HepG2 (cell line): ENCODE results near the gene NOC2L. TPM values are rescaled to one million over a fixed set of nuclear protein-coding genes. Genes with fewer than 3 reads are reported as not detected.

Experiments used
- CC2D1A ChIP-seq: sonication (generic); formaldehyde crosslinking; IDR thresholded peaks from 2 replicates; pipeline ENCODE4 v1.8.1; 2023; ENCODE audit warnings: mild to moderate bottlenecking, missing genetic modification reagents
- ETV6 ChIP-seq: sonication (generic); formaldehyde crosslinking; conservative IDR thresholded peaks from 2 replicates; pipeline ENCODE4 v1.4.0; 2020; ENCODE audit warnings: missing genetic modification reagents
- HDAC1 ChIP-seq: sonication (generic); formaldehyde crosslinking; IDR thresholded peaks from 2 replicates; pipeline ENCODE4 v1.5.1; 2020; ENCODE audit warnings: mild to moderate bottlenecking, missing genetic modification reagents
- KDM1A ChIP-seq: IDR thresholded peaks from 2 replicates; pipeline ENCODE4 v1.6.1; 2016; ENCODE audit warnings: missing compliant biosample characterization
- MXD4 ChIP-seq: IDR thresholded peaks from 2 replicates; pipeline ENCODE4 v1.6.1; 2016; ENCODE audit warnings: mild to moderate bottlenecking, missing biosample characterization, missing genetic modification reagents
- ONECUT2 ChIP-seq: sonication (generic); formaldehyde crosslinking; IDR thresholded peaks from 2 replicates; pipeline ENCODE4 v1.4.0; 2020; ENCODE audit warnings: missing genetic modification reagents
- ZNF282 ChIP-seq: fragments of 450-650 bp; IDR thresholded peaks from 2 replicates; pipeline ENCODE4 v1.6.1; 2018; ENCODE audit not compliant: partially characterized antibody
- ZNF451 ChIP-seq: sonication (generic); formaldehyde crosslinking; IDR thresholded peaks from 2 replicates; pipeline ENCODE4 v1.5.0; 2020; ENCODE audit warnings: mild to moderate bottlenecking, missing genetic modification reagents
- ZNF552 ChIP-seq: sonication (generic); formaldehyde crosslinking; IDR thresholded peaks from 2 replicates; pipeline ENCODE4 v1.9.0; 2022; ENCODE audit warnings: missing genetic modification reagents, mild to moderate bottlenecking, borderline replicate concordance
- ZNF572 ChIP-seq: sonication (generic); formaldehyde crosslinking; IDR thresholded peaks from 2 replicates; pipeline ENCODE4 v1.5.1; 2020; ENCODE audit warnings: mild to moderate bottlenecking, missing genetic modification reagents
- ZNF777 ChIP-seq: sonication (generic); formaldehyde crosslinking; IDR thresholded peaks from 2 replicates; pipeline ENCODE4 v1.4.0; 2020; ENCODE audit warnings: missing genetic modification reagents
- ZSCAN21 ChIP-seq: sonication (generic); formaldehyde crosslinking; IDR thresholded peaks from 2 replicates; pipeline ENCODE4 v1.8.0; 2022; ENCODE audit warnings: mild to moderate bottlenecking, missing genetic modification reagents, moderate library complexity, borderline replicate concordance
- polyA plus RNA-seq, 8 experiments: library from polyadenylated mRNA; depleted of rRNA in 3 of 8; stranded (reverse) in 7 of 8; unstranded in 1 of 8; fragments of >200 nt; fragmentation: Illumina TruSeq in 4 of 8; extraction: Trizol in 4 of 8; gene quantifications; 2 replicates each; pipeline versions ENCODE4 v1.2.1 to v1.2.3, GENCODE V29; 2011 to 2016; ENCODE audit warnings: low read depth in 4 of 8, missing spikeins in 1 of 8, mixed read lengths in 1 of 8; ENCODE audit not compliant: insufficient read depth in 1 of 8
- total RNA-seq, 5 experiments: library from RNA; depleted of rRNA; stranded (reverse); fragments of >200 nt; fragmentation: Illumina TruSeq; extraction: Trizol; gene quantifications; 2 replicates each; pipeline ENCODE4 v1.2.3, GENCODE V29; 2016; ENCODE audit warnings: low read depth in 1 of 5
- TF ChIP-seq, protein P1 (sequence below): sonication (generic); formaldehyde crosslinking; IDR thresholded peaks from 2 replicates; pipeline ENCODE4 v1.4.0; 2020; ENCODE audit warnings: missing genetic modification reagents
- TF ChIP-seq, protein P2 (sequence below): sonication (generic); formaldehyde crosslinking; IDR thresholded peaks from 2 replicates; pipeline ENCODE4 v1.5.0; 2020; ENCODE audit warnings: mild to moderate bottlenecking, low read depth, missing genetic modification reagents, borderline replicate concordance
- TF ChIP-seq, protein P3 (sequence below): sonication (generic); formaldehyde crosslinking; IDR thresholded peaks from 2 replicates; pipeline ENCODE4 v1.4.0; 2020; ENCODE audit warnings: missing genetic modification reagents
- TF ChIP-seq, protein P4 (sequence below): sonication (generic); formaldehyde crosslinking; IDR thresholded peaks from 2 replicates; pipeline ENCODE4 v1.4.0; 2020; ENCODE audit warnings: missing genetic modification reagents
- TF ChIP-seq, protein P5 (sequence below): sonication (generic); formaldehyde crosslinking; IDR thresholded peaks from 2 replicates; pipeline ENCODE4 v1.5.0; 2020; ENCODE audit warnings: missing genetic modification reagents
- TF ChIP-seq, protein P6 (sequence below): IDR thresholded peaks from 2 replicates; pipeline ENCODE4 v1.6.1; 2018; ENCODE audit warnings: missing genetic modification reagents

Gene NOC2L
- total and polyA plus RNA-seq, 2 of the 13 experiments (the other 11 are each of a cell fraction or from before 2014, with no cell fraction given), result 32.0 to 103 TPM

DNA sequence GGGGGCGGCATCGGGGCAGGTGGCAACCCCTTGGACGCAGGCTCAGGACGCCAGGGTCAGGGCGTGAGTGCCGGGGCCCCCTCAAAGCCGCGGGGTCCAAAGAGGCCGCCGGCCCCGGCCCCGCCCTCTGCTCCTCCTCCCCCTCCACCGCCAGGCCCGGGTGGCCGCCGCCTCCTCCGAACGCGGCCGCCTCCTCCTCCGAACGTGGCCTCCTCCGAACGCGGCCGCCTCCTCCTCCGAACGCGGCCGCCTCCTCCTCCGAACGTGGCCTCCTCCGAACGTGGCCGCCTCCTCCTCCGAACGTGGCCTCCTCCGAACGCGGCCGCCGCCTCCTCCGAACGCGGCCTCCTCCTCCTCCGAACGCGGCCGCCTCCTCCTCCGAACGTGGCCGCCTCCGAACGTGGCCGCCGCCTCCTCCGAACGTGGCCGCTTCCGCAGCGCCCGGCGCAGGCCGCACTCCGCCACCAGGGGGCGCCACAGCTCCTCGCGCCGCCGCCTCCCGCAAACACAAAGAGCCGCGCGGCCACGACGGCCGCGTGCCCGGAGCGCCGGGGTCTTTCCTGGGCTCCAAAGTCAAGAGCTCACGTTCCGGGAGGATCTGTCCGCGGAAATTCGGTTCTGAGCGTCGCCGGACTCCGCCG is 54.6 kb downstream of the NOC2L start (continued):
- TF ChIP-seq, protein P1, sequence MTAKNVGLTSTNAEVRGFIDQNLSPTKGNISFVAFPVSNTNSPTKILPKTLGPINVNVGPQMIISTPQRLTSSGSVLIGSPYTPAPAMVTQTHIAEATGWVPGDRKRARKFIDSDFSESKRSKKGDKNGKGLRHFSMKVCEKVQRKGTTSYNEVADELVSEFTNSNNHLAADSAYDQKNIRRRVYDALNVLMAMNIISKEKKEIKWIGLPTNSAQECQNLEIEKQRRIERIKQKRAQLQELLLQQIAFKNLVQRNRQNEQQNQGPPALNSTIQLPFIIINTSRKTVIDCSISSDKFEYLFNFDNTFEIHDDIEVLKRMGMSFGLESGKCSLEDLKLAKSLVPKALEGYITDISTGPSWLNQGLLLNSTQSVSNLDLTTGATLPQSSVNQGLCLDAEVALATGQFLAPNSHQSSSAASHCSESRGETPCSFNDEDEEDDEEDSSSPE (CRISPR knock-in tag), result peak; percentile 64; the same call in 1 of the 2 replicates
- TF ChIP-seq ONECUT2 (CRISPR knock-in tag) (no peak), CC2D1A (CRISPR knock-in tag) (no peak), ZNF777 (CRISPR knock-in tag) (peak; percentile 84), ZNF552 (CRISPR knock-in tag) (peak; percentile 38; the same call in 1 of the 2 replicates), HDAC1 (CRISPR knock-in tag) (peak; percentile 46; the same call in 1 of the 2 replicates), ZNF572 (CRISPR knock-in tag) (no peak), ZNF451 (CRISPR knock-in tag) (peak; percentile 87; the same call in 1 of the 2 replicates), MXD4 (CRISPR knock-in tag) (peak; percentile 78; the same call in 1 of the 2 replicates), ZSCAN21 (CRISPR knock-in tag) (peak; percentile 61; the same call in 1 of the 2 replicates), KDM1A (CRISPR knock-in tag) (no peak), ETV6 (CRISPR knock-in tag) (no peak), ZNF282 (no peak)
- TF ChIP-seq, protein P2, sequence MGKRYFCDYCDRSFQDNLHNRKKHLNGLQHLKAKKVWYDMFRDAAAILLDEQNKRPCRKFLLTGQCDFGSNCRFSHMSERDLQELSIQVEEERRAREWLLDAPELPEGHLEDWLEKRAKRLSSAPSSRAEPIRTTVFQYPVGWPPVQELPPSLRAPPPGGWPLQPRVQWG (CRISPR knock-in tag), result no peak
- TF ChIP-seq, protein P3, sequence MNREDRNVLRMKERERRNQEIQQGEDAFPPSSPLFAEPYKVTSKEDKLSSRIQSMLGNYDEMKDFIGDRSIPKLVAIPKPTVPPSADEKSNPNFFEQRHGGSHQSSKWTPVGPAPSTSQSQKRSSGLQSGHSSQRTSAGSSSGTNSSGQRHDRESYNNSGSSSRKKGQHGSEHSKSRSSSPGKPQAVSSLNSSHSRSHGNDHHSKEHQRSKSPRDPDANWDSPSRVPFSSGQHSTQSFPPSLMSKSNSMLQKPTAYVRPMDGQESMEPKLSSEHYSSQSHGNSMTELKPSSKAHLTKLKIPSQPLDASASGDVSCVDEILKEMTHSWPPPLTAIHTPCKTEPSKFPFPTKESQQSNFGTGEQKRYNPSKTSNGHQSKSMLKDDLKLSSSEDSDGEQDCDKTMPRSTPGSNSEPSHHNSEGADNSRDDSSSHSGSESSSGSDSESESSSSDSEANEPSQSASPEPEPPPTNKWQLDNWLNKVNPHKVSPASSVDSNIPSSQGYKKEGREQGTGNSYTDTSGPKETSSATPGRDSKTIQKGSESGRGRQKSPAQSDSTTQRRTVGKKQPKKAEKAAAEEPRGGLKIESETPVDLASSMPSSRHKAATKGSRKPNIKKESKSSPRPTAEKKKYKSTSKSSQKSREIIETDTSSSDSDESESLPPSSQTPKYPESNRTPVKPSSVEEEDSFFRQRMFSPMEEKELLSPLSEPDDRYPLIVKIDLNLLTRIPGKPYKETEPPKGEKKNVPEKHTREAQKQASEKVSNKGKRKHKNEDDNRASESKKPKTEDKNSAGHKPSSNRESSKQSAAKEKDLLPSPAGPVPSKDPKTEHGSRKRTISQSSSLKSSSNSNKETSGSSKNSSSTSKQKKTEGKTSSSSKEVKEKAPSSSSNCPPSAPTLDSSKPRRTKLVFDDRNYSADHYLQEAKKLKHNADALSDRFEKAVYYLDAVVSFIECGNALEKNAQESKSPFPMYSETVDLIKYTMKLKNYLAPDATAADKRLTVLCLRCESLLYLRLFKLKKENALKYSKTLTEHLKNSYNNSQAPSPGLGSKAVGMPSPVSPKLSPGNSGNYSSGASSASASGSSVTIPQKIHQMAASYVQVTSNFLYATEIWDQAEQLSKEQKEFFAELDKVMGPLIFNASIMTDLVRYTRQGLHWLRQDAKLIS, result no peak
- TF ChIP-seq, protein P4, sequence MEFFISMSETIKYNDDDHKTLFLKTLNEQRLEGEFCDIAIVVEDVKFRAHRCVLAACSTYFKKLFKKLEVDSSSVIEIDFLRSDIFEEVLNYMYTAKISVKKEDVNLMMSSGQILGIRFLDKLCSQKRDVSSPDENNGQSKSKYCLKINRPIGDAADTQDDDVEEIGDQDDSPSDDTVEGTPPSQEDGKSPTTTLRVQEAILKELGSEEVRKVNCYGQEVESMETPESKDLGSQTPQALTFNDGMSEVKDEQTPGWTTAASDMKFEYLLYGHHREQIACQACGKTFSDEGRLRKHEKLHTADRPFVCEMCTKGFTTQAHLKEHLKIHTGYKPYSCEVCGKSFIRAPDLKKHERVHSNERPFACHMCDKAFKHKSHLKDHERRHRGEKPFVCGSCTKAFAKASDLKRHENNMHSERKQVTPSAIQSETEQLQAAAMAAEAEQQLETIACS (CRISPR knock-in tag), result peak; percentile 83
- TF ChIP-seq, protein P5, sequence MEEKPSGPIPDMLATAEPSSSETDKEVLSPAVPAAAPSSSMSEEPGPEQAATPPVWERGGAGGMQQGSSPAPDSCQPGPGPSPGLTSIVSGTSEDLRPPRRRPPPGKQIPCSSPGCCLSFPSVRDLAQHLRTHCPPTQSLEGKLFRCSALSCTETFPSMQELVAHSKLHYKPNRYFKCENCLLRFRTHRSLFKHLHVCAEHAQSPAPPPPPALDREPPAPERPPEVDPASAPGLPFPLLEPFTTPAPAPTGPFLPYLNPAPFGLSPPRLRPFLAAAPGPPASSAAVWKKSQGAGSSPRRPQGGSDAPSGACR, result no peak
- TF ChIP-seq, protein P6, sequence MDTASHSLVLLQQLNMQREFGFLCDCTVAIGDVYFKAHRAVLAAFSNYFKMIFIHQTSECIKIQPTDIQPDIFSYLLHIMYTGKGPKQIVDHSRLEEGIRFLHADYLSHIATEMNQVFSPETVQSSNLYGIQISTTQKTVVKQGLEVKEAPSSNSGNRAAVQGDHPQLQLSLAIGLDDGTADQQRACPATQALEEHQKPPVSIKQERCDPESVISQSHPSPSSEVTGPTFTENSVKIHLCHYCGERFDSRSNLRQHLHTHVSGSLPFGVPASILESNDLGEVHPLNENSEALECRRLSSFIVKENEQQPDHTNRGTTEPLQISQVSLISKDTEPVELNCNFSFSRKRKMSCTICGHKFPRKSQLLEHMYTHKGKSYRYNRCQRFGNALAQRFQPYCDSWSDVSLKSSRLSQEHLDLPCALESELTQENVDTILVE, result no peak
